Left ventricle myocardium inferior (tissue), 1 donor: ENCODE data around the gene FERD3L. TPM values are rescaled to one million over a fixed set of nuclear protein-coding genes. Genes with fewer than 3 reads are reported as not detected.
A peak's percentile ranks its signal among the peaks of the same experiment; 100 is the strongest.
"Not testable (repeated sequence)": the region's sequence is repeated elsewhere in the genome, so short reads cannot be mapped to it uniquely, and the experiment has no call there.

ENCODE experiments used
- DNase-seq: peaks from one replicate; pipeline ENCODE4 v3.0.0-alpha.2; 2020
- H3K27ac ChIP-seq: fragments of 200-600 bp; replicated peaks from 2 replicates; pipeline ENCODE4 v1.8.0; 2021
- H3K27me3 ChIP-seq: fragments of 200-600 bp; 2 replicates; pipeline ENCODE4 v1.8.0; 2021; ENCODE audit warnings: low read depth
- H3K36me3 ChIP-seq: fragments of 200-600 bp; 2 replicates; pipeline ENCODE4 v1.8.0; 2021
- H3K4me1 ChIP-seq: fragments of 200-600 bp; 2 replicates; pipeline ENCODE4 v1.8.0; 2021
- H3K4me3 ChIP-seq: fragments of 200-600 bp; 2 replicates; pipeline ENCODE4 v1.8.0; 2021; ENCODE audit warnings: mild to moderate bottlenecking, moderate library complexity
- H3K9me3 ChIP-seq: fragments of 200-600 bp; replicated peaks from 2 replicates; pipeline ENCODE4 v1.8.0; 2021
- CTCF ChIP-seq: fragments of 200-600 bp; IDR thresholded peaks from 2 replicates; pipeline ENCODE4 v1.8.0; 2021; ENCODE audit warnings: antibody characterized with exemption, mild to moderate bottlenecking, borderline replicate concordance
- intact Hi-C: fragments of 100-400 bp; cut with micrococcal nuclease; formaldehyde crosslinking; loops from one replicate; pipeline ENCODE4 v1.11.0; 2022
- long read RNA-seq: library from polyadenylated mRNA; unstranded; transcript quantifications from one replicate; pipeline ENCODE4 v2.0.0, GENCODE V29; 2021
- total RNA-seq: library from RNA; stranded (reverse); fragmentation: NEBNext Ultra II Directional; extraction: Animal tissue kit (Norgen Biotek cat#: 25700); gene quantifications from one replicate; pipeline ENCODE4 v1.2.1, GENCODE V29; 2021
- donor health status: DM: no; HTN: yes; CAD: no; lungs with severe emphysema.

The FERD3L gene
- total RNA-seq, result not detected
- long read RNA-seq, result 0 reads

GRCh38 chr7:19144661-19145433 lies at the start of gene FERD3L:
Gene FERD3L, minus strand, starts transcription at chr7:19145421. Its CDS starts 59 bp downstream, at chr7:19145362.
- peaks cover 84% of the 10 kb centered on the region for H3K27me3 ChIP-seq
- H3K27ac ChIP-seq, result no peak within 1 kb of the TSS
- intact Hi-C loops, result no loop called here
- H3K4me3 ChIP-seq, result peak within 1 kb of the TSS; percentile 49
- DNase-seq, result no peak
- TF ChIP-seq CTCF, result no peak
- no peaks in the 10 kb centered on the region for H3K36me3 ChIP-seq
- peaks cover 15% of the 10 kb centered on the region for H3K4me1 ChIP-seq
- H3K9me3 ChIP-seq, result no peaks in the 10 kb centered on the region

- H3K9me3 ChIP-seq, result peaks cover 15% of the 10 kb centered on the region
- H3K4me3 ChIP-seq, H3K4me1 ChIP-seq, H3K27me3 ChIP-seq, DNase-seq, H3K36me3 ChIP-seq, intact Hi-C loops, H3K27ac ChIP-seq: not testable (repeated sequence)
Observed at GRCh38 chr7:19194417-19194816, 49.2 kb upstream of the FERD3L start.

- no peak for TF ChIP-seq CTCF
- Histone ChIP-seq H3K27me3 (no peaks in the 10 kb centered on the region), H3K9me3 (peaks cover 42% of the 10 kb centered on the region), H3K27ac (no peak overlapping the region), H3K4me3 (no peak overlapping the region), H3K36me3 (no peaks in the 10 kb centered on the region), H3K4me1 (no peaks in the 10 kb centered on the region)
- intact Hi-C loops, result no loop called here
- DNase-seq, result no peak
Observed at GRCh38 chr7:19181634-19182033, 36.4 kb upstream of the FERD3L start.

GRCh38 chr7:19178595-19178994 lies 33.4 kb upstream of the FERD3L start:
- intact Hi-C loops, result no loop called here
- Histone ChIP-seq H3K36me3 (no peaks in the 10 kb centered on the region), H3K4me1 (no peaks in the 10 kb centered on the region), H3K4me3 (no peak overlapping the region), H3K27me3 (no peaks in the 10 kb centered on the region), H3K27ac (no peak overlapping the region), H3K9me3 (peaks cover 13% of the 10 kb centered on the region)
- no peak for TF ChIP-seq CTCF
- no peak for DNase-seq

GRCh38 chr7:19177269-19177668 lies 32.0 kb upstream of the FERD3L start:
- H3K4me3 ChIP-seq, result no peak overlapping the region
- no peak for TF ChIP-seq CTCF
- intact Hi-C loops, result no loop called here
- no peaks in the 10 kb centered on the region for H3K9me3 ChIP-seq
- H3K27ac ChIP-seq, result no peak overlapping the region
- no peak for DNase-seq
- no peaks in the 10 kb centered on the region for H3K36me3 ChIP-seq
- no peaks in the 10 kb centered on the region for H3K4me1 ChIP-seq
- no peaks in the 10 kb centered on the region for H3K27me3 ChIP-seq

GRCh38 chr7:19175241-19175640 lies 30.0 kb upstream of the FERD3L start:
- Histone ChIP-seq H3K9me3 (no peaks in the 10 kb centered on the region), H3K27ac (no peak overlapping the region), H3K36me3 (no peaks in the 10 kb centered on the region), H3K27me3 (no peaks in the 10 kb centered on the region), H3K4me1 (no peaks in the 10 kb centered on the region), H3K4me3 (no peak overlapping the region)
- no peak for TF ChIP-seq CTCF
- DNase-seq, result no peak
- intact Hi-C loops, result no loop called here
